Stimulated activated CD4-positive, alpha-beta T cell treated with anti-CD3 and anti-CD28 coated beads, Interleukin-1b, Interleukin-23, amount 100 ng/mL, for 24 hours (primary cell): ENCODE measurements around the gene CACNA2D3.

Source experiments
- DNase-seq, 4 experiments: peaks; one replicate each; pipeline ENCODE4 v3.0.0-alpha.2; 2020; ENCODE audit warnings: low read depth in 4 of 4, low spot score in 1 of 4

CACNA2D3 gene

GRCh38 chr3:55030938-55031337 is 908.6 kb downstream of the CACNA2D3 start:
- no peak for DNase-seq

- no peak for DNase-seq
Measured at GRCh38 chr3:55036883-55037577, 914.7 kb downstream of the CACNA2D3 start.

GRCh38 chr3:55042591-55042990 is 920.2 kb downstream of the CACNA2D3 start:
- no peak for DNase-seq

GRCh38 chr3:55044486-55044885 is 922.1 kb downstream of the CACNA2D3 start:
- DNase-seq, result no peak

- no peak for DNase-seq
Measured at GRCh38 chr3:55059027-55059629, 936.8 kb downstream of the CACNA2D3 start.

- DNase-seq, result no peak
Measured at GRCh38 chr3:55060896-55061719, 938.8 kb downstream of the CACNA2D3 start.

- DNase-seq, result no peak
Measured at GRCh38 chr3:55061720-55062034, 939.3 kb downstream of the CACNA2D3 start.

- no peak for DNase-seq
Measured at GRCh38 chr3:55064164-55064563, 941.8 kb downstream of the CACNA2D3 start.

- DNase-seq, result no peak
Measured at GRCh38 chr3:55065331-55065730, 943.0 kb downstream of the CACNA2D3 start.

- no peak for DNase-seq
Measured at GRCh38 chr3:55066551-55067047, 944.2 kb downstream of the CACNA2D3 start.

- no peak for DNase-seq
Measured at GRCh38 chr3:55069950-55070349, 947.6 kb downstream of the CACNA2D3 start.

GRCh38 chr3:55074796-55075195 is 952.4 kb downstream of the CACNA2D3 start:
- no peak for DNase-seq

GRCh38 chr3:55075846-55076245 is 953.5 kb downstream of the CACNA2D3 start:
- no peak for DNase-seq

GRCh38 chr3:55077726-55078125 is 955.4 kb downstream of the CACNA2D3 start:
- no peak for DNase-seq

- no peak for DNase-seq
Measured at GRCh38 chr3:55078876-55079275, 956.5 kb downstream of the CACNA2D3 start.

GRCh38 chr3:55085231-55085630 is 962.9 kb downstream of the CACNA2D3 start:
- no peak for DNase-seq

- no peak for DNase-seq
Measured at GRCh38 chr3:55089211-55089610, 966.9 kb downstream of the CACNA2D3 start.

- DNase-seq, result no peak
Measured at GRCh38 chr3:55090291-55090690, 967.9 kb downstream of the CACNA2D3 start.

- no peak for DNase-seq
Measured at GRCh38 chr3:55090746-55091145, 968.4 kb downstream of the CACNA2D3 start.

- no peak for DNase-seq
Measured at GRCh38 chr3:55091381-55092225, 969.3 kb downstream of the CACNA2D3 start.

- no peak for DNase-seq
Measured at GRCh38 chr3:55094676-55095075, 972.3 kb downstream of the CACNA2D3 start.
